ENCODE results near the gene GPLD1.
A peak's percentile ranks its signal among the peaks of the same experiment; 100 is the strongest.

The GPLD1 gene

DNA sequence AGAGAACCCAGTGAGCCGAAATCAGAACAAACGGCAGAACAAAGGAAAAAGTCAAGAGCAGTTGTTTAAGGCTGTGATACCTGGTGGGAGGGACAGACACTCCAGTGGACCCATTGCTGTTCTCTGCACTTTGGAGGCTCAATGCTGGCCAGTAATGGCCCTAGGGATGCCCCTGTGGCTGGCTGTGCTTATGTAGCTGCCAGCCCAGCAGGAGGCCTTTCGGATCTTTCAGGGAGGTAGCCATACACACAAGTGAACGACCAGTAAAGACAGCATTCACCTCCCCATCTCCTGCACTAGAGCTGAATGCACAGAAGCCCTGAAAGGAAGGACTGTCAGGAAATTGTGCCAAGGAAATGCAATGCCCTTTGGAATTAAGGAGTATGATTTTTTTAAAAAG is 34.3 kb downstream of the GPLD1 start:
- no peak for DNase-seq

- DNase-seq: no peak
Measured at GRCh38 chr6:24454452-24454851, 34.9 kb downstream of the GPLD1 start.

GRCh38 chr6:24453921-24454320 is 35.5 kb downstream of the GPLD1 start:
- DNase-seq: no peak

DNA sequence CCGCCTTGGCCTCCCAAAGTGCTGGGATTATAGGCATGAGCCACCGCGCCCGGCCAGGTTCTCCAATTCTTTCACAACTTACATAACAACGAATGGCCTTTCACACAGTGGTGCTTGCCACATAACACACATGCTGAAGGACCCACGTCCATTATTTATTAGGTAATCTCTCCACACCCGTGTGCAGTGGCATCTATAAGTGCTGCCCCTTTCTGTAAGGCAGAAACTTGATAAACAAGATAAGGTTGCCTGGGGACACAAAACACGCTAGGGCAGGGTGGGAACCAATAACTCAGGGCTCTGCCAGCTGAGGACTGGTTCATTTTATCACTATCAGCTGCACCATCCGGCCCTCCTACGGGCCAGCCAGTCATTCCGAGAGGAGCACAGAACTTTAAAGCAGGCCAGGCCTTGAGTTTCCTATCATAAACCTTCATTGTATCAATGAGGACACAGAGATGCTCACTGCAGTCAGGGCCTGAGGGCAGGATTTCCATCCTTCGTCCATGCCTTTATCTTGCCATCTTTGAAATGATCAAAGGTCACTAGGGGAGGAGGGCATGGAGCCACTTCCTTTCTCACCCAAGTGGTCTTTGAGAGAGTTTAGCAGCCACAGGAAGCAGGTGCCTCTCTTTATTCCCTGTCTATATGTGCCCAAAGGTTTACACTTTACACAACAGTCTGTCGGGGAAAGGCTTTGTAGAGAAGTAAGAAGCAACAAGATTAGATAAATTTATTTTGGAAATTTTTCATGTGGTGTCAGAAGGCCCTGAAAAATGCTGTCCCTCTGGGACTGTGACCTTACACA is 37.6 kb downstream of the GPLD1 start:
- DNase-seq: no peak

DNA sequence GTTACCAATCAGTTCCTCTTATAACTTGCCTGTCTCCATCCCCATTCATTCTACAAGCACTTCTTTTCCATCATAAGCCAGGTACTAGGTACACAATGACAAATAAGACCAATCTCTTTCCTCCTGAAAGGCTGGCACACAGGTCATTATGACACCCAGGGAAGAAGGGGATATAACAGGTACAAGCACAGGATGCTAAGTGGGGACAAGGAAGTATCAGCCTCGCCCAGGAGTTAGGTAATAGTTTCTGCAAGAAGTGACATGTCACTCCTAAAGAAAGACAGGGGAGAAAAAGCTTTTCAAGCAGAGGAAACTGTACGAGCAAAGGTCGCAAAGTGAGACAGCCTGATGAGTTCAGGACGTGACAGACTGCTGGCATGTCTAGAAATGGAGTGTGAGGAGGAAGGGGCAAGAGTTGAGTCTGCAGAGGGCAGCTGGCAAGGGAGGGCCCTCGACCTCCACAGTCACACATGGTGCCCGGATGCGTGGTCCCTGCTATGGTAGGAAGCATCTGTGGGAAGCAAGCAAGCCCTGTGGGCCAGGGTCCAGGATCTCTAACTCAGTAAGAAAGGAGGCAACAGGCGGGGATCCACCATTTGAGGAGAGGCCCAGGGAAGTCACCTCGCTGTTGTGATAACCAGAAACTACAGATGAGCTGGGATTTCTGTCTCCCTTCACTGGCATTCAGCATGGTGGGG is 40.4 kb downstream of the GPLD1 start:
- no peak for DNase-seq

DNA sequence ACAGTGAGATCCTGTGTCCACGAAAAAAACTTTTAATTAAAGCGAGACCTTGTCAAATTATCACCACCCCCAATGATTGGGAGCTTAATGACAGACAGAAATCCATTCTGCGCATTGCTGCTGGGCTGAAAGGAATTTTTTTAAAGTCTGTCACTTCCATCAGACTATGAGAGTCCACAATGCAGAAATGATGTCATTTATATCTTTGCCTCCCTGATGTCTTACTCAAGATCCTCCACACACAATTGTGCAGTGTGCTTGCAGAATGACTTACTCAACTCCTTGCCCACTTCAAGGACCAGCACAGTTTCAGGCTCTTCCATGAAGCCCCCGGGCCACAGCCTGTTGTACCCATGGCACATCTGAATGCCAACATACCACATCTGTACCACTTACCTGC is 41.0 kb downstream of the GPLD1 start:
- DNase-seq: no peak

GRCh38 chr6:24446670-24447069 is 42.7 kb downstream of the GPLD1 start:
- no peak for DNase-seq

GRCh38 chr6:24445704-24446103 is 43.7 kb downstream of the GPLD1 start:
- DNase-seq: no peak

DNA sequence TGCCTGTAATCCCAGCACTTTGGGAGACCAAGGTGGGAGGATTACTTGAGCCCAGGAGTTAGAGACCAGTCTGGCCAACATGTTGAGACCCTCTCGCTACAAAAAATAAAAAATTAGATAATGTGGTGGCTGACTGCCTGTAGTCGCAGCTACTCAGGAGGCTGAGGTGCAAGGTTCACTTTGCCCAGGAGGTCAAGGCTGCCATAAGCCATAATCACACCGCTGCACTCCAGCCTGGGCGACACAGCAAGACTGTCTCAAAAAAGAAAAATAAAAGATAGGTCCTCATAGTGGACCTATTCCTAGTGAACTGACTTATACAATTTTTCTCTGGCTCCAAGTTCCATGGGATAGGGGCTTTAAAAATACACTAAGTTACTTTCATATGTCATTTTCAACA is 44.8 kb downstream of the GPLD1 start:
- no peak for DNase-seq

GRCh38 chr6:24441599-24441904 is 47.8 kb downstream of the GPLD1 start:
- no peak for DNase-seq

DNA sequence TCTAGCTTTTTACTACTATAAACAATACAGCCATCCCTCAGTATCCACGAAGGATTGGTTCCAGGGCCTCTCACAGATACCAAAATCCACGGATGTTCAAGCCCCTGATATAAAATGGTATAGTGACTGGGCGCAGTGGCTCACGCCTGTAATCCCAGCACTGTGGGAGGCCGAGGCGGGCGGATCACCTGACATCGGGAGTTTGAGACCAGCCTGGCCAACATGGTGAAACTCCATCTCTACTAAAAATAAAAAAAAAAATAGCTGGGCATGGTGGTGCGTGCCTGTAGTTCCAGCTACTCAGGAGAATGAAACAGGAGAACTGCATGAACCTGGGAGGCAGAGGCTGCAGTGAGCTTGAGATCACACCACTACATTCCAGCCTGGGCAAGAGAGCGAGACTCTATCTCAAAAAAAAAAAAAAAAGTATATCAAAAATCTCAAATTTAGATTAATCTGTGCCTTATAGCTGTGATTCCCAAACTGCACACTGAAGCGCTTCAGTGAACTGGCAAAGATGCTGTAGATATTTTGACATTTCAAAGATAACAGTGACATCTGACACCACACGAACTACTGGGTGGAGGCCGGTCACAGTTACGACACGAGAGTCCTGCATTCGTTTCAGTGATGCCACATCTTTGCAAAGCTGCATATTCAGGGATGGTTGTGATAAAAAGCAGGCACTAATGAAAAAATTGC is 48.3 kb downstream of the GPLD1 start:
- no peak for DNase-seq

- DNase-seq: no peak
Measured at GRCh38 chr6:24439858-24440539, 49.4 kb downstream of the GPLD1 start.

- DNase-seq: no peak
Measured at GRCh38 chr6:24436979-24437378, 52.4 kb downstream of the GPLD1 start.

DNA sequence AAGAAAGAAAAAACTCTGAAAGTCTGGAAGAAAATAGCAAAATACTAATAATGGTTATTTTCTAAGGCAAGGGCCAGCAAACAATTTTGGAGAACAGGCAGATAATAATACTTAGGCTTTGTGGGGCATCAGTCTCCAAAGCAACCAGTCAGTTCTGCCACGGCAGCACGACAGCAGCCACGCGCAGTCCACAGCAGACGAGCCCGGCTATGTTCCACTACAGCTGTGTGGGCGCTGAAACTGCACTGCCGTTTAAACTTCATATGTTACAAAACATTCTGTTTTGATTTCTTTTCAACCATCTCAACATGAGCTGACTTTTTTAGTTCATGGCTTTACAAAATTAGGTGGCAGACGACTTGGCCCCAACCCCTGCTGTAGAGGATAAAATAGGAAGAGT is 56.8 kb downstream of the GPLD1 start:
- peak in 11 of 58 donors; percentile 2 to 46 (median 10) for DNase-seq

DNA sequence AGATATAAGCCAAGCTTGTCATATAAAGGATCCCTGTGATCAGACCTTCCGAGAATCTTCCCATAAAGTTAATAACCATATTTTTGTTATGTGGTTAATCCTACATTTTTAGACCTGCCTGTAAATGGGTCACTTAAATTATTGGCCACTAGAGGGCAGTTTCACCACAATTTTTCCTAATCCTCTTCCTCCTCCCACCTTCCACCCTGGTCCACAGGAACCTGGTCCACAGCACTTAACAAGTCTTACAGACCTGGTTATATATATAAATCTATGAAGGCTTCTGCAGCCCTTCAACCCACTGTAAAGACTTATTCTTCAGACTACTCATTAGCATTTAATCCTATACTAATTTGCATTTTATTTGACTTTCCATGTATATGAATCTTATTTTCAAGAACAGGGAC is 58.3 kb downstream of the GPLD1 start:
- no peak for DNase-seq

- DNase-seq: no peak
Measured at GRCh38 chr6:24430086-24430485, 59.3 kb downstream of the GPLD1 start.

- DNase-seq: no peak
Measured at GRCh38 chr6:24429146-24429545, 60.2 kb downstream of the GPLD1 start.

GRCh38 chr6:24428615-24429014 is 60.8 kb downstream of the GPLD1 start:
- DNase-seq: no peak

DNA sequence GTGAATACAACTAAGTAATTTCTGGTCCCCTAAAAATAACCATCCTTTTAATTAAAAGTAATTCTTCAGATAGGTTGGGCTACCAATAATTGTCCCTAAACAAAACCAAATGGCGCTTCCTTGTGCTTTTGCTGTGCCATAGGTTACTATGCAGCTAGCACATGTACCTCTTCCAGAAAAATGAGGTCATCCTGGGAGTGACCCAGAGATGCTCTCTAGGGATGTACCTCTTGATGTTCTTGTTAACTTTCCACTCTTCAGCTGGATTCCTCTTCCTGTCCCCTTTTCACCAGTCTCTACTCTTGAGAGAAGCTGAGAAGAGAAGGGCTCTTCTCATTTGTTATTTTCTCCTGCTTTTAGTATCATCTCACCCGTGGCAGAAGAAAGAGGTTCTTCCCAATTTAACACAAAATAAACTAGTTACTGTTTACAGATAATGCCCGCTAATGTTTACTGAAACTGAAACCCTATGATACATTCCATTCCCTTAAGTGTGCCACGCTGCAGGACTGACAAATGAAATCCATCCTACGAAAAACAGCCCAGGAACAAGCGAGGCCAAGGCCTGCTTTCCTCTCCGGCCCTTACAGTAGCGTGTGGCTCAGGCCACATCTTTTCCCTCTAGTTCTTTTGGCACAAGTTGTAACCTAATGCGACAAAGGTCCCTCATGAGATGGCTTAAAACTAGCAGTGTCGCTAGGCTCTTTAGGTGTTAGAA is 62.5 kb downstream of the GPLD1 start:
- no peak for DNase-seq

- no peak for DNase-seq
Measured at GRCh38 chr6:24425091-24425490, 64.3 kb downstream of the GPLD1 start.

- DNase-seq: no peak
Measured at GRCh38 chr6:24419526-24419925, 69.9 kb downstream of the GPLD1 start.

All from anterior cingulate cortex (tissue), 58 donors.